Activated naive CD8-positive, alpha-beta T cell treated with anti-CD3 and anti-CD28 coated beads, Interleukin-2, amount 50 U/mL, for 16 hours (primary cell): ENCODE measurements around the gene ASTN2.

Experiments
- DNase-seq: peaks from one replicate; pipeline ENCODE4 v3.0.0-alpha.2; 2020; ENCODE audit warnings: low read depth, low spot score

The ASTN2 gene

DNA sequence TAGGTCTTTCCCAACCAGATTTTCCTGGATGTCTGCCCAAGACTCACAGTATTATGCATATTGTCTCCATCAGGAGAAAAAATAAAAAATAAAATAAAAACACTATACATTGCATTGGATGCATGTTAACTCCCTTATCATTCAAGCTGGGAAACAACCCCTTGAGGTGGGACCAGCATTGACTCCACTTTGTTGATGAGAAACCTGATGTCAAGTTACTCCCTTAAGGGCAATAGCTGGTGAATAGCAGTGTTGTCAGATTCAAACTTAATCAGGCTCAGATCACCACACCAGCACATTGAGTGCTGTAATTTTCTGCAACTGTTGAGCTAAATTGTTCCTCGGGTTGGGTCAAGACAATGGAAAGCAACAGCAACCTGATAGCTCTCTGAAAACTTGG is 991.7 kb downstream of the ASTN2 start:
- no peak for DNase-seq

DNA sequence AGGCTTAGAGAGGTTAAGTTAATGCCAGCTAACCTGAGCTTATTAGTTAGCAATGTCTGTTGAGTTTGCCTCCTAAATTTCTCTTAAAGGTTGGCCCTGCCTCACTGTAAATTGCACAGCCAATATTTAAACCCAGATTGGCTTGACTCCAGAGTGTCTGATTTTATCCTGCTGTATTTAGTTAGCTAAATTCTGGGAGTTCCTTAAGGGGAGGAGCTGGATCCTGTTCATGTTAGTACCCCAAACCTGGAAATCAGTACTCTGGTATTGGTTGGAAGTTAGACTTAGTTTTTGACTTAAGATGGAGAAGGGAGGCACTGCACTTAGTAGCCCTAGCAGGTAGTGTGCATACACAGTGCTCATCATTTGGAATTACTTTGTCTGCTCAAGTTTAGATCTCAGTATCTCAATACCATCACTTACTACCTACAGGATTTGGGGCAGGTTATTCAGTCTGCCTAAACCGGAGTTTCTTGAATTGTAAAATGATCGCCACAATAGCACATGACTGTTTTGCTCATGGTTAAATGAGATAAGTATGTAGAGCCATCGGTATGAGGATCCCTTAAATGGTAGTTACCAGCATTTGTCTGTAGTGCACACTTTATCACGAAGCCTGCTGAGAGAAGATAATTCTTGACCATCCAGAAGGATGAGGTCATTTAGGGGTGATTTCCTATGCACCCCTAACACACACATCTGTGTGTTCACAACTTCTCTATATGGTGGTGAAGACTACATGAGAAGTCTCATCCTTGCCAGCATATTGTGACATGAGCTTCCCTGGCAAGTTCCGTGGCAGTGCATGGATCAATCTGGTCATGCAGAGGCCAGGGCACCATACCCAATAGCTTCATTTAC is 992.5 kb downstream of the ASTN2 start:
- DNase-seq: no peak

DNA sequence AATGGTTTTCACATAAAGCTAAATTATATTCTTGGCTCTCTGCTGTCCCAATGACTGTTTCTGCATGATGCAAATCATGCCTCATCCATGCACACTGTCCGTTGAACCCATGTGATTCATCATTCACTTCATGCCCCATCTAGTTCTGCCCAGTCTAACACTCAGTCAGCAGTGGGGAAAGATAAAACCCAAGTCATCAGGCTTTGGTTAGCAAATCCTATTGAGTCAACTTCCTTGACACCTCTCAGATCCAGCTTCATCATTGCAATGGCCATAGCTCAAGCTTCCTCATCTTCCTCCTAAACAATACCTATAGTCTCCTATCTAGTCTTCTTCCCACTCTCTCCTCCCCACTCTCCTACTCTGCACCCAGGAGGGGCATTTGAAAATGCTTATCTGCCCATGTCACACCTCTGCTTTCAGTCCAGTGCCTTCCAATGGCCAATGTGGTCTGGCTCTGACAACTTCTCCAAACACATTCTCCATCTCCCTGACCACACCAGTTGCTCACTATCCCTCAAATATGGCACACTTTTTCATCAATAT is 993.8 kb downstream of the ASTN2 start:
- no peak for DNase-seq

DNA sequence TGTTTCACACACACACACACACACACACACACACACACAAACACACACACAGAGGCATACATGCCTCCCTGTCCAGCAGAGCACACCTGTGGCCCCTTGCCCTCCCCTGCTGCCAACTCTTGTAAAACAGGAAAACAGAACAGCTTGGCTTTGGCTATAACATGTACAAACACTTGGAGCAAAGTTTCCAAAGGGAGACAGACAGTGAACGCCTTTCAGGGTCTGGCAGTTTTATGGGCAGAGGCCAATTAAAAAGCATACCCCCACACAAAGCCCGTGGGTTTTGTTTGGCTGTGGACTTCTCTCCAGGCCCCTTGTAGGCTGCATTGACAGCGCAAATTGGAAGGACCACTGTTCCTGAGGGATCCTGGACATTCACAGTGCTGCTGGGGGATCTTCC is 995.7 kb downstream of the ASTN2 start:
- DNase-seq: no peak

DNA sequence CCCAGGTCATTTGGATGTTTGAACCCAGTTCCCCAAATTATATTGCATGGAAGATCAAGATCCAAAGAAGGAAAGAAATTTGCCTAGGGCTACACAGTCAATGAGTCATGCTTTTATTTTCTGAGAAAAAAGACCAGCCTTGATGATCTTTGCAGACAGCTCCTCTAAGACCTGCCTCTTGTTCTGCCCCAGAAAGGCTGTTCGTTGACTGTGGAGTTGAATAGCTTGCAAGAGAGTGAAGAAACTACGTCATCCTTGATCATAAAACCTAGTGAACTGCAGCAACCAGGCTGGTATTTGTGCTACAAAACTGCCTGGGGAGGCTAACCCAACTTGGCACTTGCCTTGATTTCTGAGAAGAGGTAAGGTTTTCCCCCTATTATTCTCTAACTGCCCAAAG is 997.4 kb downstream of the ASTN2 start:
- DNase-seq: no peak

DNA sequence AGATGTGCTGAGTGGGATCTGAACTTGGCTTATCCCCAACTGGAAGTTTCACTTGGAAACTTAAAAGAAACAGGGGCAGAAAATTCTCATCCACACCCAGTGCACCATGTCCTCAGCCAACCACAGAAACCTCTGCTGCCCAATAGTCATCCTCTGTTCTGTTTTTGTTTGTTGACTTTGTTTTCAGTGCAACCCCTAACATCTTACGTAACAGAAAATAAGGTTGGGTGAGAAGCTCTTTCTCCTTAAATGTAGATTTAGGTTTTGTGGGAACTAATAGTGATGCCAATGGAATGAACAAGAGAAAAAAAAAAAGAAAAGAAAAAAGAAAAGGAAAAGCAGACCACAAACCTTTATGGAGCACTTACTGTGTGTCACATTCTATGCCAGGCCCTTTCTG is 998.4 kb downstream of the ASTN2 start:
- DNase-seq: no peak

DNA sequence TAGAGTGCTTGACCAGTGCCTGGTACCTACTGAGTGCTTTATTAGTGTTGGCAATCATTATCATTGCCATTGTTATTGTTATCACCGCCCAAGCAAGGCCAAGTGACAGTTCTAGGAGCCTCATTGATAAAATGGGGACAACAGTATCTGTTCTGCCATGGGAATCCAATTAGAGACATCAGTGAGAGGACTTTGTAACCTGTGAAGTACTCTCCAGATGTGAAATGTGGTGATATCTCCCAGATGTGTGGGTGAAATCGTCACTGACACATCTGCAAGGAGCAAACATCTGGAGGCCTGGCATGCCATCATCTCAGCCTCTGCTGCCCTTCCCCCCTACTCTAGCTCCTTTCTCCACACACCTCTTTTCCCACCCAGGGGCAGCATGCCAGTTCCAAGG is 1000.5 kb downstream of the ASTN2 start:
- no peak for DNase-seq

DNA sequence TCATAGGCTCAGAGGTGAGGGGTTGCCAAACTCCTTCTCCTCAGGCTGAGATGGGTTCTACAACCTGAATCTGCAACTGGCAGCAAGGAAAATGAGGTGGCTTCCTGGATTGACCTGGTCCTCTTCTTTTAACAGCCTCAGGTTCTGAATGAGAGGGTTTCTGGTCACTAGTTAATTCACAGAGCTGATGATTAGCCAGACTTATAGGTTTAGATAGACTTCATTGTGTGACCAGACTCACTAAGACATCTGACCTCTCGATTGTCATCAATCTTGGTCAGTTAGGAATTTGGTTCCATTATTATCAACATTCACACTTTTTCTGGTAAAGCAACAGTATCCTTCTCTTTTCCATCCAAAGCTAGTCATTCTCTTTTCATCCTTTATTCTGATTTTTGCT is 1003.4 kb downstream of the ASTN2 start:
- no peak for DNase-seq

DNA sequence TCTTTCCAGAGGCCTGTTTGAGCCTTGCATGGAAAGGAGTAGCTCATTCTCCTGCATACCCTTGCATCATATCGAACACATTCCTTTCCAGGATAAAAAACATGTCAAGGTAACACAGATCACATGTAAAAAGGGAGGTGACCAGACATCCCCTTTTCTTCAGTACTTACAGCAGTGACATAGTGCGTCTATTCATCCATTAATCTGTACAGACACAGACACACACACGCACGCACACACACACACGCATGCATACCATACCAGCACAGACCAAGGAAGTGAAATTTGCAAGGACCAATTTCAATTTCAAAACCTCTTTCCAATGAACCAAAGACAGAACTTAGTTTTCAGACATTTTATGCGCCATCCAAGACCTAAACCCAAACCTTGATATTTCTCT is 1005.2 kb downstream of the ASTN2 start:
- no peak for DNase-seq

DNA sequence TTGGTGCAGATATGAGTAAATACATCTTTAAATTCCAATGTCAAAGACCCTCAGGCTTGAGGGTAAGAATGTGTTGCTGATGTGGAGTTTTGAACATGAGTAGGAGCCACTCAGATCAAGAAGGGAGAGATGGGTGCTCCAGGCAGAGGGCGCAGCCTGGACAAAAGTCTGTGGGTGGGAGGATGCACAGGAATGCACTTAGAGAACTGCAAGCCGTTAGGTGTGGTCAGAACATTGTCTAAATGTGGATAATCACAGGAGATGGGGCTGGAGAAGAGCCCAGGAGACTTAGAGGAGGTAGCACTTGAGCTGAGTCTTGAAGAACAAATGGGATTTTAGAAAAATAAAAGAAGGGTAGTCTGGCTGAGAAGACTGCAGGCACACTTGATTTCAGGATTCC is 1005.7 kb downstream of the ASTN2 start:
- no peak for DNase-seq

DNA sequence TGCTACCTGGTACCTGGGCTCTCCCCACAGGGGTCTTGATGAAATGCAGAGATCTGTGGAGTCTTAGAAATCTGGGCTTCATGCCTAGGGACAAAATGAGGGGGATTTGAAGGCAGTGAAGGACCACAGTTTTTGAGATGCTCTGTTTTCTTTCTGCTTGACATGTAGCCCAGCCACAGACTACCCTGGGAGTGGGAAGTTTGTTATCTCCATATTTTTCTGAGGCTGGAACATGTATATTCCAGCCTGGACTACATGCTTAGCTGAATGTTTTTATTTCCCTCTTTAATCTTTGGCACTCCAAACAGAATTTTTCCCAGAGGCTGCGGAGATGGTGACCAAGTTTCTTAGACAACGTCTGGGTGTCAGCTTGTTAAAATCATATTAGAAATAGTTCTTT is 1008.4 kb downstream of the ASTN2 start:
- no peak for DNase-seq

DNA sequence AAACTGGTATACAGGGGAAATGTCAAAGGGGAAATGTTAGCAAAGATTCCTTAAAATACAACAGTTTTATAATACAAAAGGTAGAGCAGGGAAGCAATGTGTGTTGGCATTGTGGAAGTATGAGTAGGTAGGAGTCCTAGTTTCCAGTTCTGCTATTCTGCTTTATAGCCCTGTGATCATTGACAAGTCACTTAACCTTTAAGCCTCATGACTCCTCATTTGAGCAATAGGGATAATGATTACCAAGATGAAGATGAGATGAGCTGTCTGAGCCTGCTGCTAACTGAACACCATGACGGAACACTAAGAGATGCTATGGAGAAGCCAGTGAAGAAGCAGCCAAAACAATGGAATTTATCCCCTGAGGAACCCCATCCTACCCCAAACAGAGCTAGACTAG is 1009.5 kb downstream of the ASTN2 start:
- DNase-seq: no peak

DNA sequence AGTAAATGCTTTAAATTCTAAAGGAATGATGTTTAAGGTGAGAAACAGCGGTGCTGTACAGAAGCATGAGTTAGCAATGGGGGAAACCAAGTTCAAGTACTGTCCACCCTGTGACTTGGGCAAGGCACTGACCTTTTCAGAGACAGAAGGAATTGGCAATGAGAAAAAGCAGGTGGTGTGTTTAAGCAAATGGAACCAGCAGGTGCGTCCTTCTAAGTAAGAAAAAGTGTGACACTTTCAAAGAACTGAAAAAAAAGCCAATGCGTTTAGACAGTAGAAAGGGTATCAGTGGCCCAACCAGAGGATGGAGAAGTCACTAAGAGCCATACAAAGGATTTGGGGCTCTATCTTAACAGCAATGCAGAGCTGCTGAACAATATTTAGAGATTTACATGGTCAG is 1010.6 kb downstream of the ASTN2 start:
- DNase-seq: no peak

DNA sequence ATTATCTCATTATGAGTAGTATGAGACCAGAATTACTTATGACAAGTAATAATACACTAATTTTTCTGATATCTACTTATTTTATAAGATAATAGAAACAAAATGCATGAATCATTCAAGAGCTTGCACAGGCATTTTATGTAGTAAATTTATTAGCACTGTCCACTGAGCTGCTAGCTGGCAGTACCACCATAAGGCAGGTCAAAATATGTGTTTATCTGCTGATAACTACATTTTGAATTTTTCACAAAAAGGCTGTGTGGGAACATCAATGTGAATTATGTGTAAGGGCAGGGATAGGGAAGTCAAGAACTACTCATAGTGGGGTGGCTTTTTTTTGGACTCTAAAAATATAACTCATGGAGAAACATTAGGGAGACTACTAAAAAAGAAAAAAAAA is 1011.7 kb downstream of the ASTN2 start:
- DNase-seq: no peak

DNA sequence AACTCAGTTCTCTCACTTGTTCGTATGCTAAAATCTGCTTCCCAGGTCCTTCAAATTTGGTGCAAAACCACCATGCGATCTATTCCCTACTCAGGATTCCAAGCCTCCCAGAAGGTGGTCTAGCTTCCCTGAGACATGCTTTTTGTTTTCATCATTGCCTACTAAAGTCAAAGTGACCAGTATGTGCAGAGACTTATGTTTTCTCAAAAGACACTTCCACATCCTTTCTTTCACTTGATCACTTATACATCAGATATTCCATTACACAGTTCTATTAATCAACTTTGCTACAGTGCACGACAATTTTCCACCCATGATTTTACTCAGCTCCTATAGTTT is 1019.2 kb downstream of the ASTN2 start:
- no peak for DNase-seq

DNA sequence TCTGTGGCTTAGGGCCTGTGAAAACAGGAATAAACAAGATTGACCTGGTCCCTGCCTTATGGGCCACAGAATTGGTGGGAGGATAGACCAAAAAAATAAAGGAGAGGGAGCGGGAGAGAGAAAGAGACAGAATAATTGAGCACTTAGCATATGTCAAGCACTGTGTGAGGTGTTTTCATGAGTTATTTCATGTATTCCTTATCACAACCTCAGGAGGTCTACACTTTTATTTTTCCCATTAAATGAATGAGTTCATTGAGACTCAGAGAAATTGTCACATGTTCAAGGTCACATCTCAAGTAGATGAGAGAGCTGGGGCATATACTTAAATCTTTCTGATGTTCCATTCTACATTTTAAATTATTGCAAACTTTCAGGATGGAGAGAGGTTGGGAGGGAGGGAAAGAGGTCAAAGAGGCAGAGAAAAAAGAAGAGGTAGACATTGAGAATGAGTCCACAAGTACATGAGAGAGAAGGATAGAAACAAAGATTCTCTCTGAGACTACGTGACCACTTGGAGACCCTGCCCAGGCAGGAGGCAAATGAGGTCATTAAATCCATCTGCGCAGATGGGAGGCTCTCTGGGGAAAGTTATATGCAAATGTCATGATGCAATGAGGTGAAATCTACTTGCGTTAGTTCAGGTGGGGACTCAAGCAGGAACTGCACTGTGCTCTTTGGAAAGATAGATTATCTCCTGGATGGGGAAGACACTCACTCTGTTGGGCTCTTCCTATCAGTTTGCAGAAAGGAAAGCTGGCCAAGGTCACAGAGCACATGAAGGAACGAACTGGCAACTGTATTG is 1019.8 kb downstream of the ASTN2 start:
- no peak for DNase-seq

DNA sequence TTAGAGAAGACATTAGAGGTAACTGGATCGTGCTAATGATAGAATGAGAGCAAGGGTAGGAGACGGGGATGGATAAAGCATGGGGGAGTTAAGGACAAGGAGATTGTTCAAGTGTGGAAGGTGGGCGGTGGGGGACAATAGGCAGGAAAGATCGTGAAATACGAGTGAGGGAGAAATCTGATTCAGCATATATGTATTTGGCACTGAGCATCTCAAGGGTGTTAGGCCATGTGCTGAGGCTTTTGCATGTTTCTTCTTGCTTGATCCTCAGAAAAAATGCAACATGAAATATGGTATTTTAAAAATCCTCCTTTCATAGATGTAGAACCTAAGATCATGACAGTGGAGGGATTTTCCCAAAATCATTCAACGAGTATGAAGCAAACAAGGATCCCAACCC is 1020.8 kb downstream of the ASTN2 start:
- no peak for DNase-seq

DNA sequence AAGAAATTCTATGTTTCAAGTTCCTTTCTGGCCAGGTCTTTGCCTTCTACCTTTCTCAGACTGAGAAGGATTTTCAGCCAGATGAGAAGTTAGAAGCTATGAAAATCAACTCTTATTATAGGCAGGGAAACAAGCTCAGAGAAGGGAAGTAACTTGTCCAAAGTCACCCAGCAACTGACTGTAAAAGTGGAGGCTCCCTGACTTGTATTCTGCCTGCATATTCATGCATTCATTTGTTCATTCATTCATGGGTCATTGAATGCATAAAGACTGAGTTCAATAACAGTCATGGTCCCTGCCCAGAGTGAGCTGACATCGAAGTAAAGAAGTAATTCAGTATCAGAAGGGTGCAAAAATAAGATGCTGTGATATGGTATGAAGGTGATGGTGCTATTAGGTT is 1021.7 kb downstream of the ASTN2 start:
- no peak for DNase-seq

DNA sequence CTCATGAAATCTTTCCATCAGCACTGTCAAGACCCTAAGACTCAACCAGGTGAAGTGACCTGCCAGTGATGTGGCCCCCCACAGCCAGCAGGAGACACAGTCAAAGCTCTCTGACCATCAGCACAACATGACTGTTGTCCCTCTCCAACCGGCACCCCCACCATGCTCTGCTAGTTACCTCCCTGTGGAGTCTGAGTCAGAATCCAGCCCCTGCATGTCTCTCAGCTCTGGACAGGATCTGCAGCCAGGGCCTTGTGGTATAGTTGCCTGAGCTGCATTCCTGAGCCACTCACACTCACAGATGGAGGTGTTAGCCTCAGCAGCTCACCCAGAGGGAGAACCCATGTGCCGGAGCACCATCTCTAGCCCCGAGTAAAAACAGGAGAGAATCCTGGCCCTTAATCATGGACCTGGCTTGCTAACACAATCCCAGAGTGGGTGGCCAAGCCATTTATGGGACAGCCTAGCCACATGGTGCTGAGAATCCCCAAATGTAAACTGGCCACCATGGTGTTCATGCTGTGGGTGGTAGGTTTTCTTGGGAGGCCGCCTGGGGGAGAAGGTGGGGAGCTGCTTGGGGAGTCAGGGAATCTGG is 1023.5 kb downstream of the ASTN2 start:
- DNase-seq: no peak

DNA sequence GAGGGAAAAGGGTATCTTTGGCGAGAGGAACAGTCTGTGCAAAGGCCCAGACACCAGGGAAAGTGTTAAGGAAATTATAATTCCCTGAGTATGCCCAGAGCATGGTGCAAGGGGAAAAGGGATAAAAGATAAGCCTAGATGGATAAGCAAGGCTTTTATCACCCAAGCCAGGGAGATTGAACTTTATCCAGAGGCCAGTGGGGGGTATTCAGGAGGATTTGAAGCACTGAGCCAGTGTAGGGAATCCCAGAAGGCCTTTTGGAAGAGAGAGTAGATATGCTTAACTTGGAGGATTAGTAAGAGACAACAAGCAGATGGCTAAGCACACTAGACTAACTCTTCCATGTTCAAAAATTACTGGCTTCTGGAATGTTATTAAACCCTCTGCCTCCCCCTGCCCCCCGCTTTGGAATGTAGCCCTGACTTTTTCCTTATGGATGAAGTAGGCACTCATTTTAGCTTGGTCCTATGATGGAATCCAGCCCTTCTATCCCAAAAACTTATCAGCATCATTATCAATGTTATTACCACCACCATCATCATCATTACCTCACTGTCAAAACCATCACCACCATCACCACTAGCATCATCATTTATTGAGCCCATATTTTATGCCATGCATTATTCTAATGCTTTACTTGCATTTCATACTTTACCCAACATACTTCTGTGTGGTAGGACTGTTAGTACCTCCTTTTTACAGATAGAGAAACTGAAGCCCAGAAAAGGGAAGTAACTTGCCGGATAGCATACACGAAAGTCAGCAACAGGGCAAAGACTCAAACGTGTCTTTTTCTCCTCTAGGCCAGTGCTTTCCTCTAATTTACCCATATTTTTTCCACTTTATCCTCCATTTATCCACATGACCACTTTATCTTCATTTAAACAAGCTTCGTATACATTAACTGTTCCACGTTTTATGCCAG is 1024.3 kb downstream of the ASTN2 start:
- DNase-seq: no peak

DNA sequence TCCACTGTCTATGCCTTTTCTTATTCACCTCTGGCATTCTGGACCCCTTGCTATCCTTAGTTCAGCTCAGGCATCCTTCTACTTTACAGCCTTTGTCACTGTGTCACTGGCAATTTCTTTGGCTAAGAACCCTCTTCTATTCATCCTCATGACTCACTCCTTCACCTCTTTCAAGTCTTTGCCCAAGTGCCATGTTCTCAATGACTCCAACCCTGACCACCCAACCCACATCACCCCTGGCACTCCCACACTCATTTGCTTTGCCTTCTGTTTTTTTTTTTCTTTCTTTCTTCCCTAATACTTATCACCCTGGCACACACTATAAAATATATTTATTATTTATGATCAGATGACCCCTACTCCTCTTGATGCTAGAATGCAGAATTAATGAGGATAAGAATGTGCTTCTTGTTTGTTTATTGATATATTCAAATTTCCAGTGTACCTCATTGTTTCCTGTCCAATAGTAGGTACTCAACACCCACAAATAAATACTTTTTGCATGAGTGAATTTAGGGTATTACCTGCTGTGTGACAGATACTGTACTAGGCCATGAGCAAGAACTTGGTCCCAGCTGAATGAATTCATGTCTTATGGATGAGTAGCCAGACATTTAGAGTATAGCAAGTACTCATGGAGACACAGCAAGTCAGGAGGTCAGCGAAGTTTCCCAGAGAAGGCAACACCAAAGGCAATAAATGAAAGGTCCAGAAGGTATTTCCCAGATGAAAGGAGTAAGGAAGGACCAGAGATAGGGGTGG is 1025.1 kb downstream of the ASTN2 start:
- DNase-seq: no peak
